ENCODE data around the gene ITGB4.

Gene ITGB4

GRCh38 chr17:75806822-75807500 is 85.7 kb downstream of the ITGB4 start:
- Histone ChIP-seq H3K9me3 (ENCODE audit: severe bottlenecking) (no peaks in the 10 kb centered on the region), H3K27ac (ENCODE audit: poor library complexity, severe bottlenecking) (no peak overlapping the region), H3K27me3 (ENCODE audit: insufficient read depth, poor library complexity, severe bottlenecking) (no peaks in the 10 kb centered on the region), H3K4me1 (ENCODE audit: insufficient read depth, poor library complexity, severe bottlenecking) (peaks cover 5% of the 10 kb centered on the region), H3K36me3 (ENCODE audit: low read depth) (peaks cover 8% of the 10 kb centered on the region; the same call in 1 of the 2 replicates), H3K4me3 (ENCODE audit: severe bottlenecking) (no peak overlapping the region)
- ATAC-seq (ENCODE audit: low read depth), result peak; percentile 11; the same call in 2 of the 3 replicates
- no peak for DNase-seq (ENCODE audit: low spot score)
- TF ChIP-seq CTCF (IDR thresholded peaks at IDR 0.05; ENCODE audit: poor library complexity, severe bottlenecking), result no peak

All from RWPE2 (cell line).